Tibial nerve (tissue), 4 donors: Measurements from ENCODE around the gene PDXP. TPM values are rescaled to one million over a fixed set of nuclear protein-coding genes. Genes with fewer than 3 reads are reported as not detected.

Source experiments
- DNase-seq, 2 donors: peaks; one replicate each; pipeline ENCODE4 v3.0.0-alpha.2; 2019; ENCODE audit warnings: low spot score in 2 of 2
- H3K27ac ChIP-seq, 4 donors: fragments of 200-600 bp; sonication (generic) in 3 of 4; one replicate each; pipeline ENCODE4 v1.5.1; 2017 to 2019; ENCODE audit warnings: mild to moderate bottlenecking in 1 of 4
- H3K27me3 ChIP-seq, 2 donors: fragments of 200-600 bp; sonication (generic) in 1 of 2; one replicate each; pipeline versions ENCODE4 v1.5.1 to v1.6.0; 2017 to 2019
- H3K36me3 ChIP-seq, 3 donors: fragments of 200-600 bp; sonication (generic); one replicate each; pipeline ENCODE4 v1.5.1; 2018 to 2019
- H3K4me1 ChIP-seq, 4 donors: fragments of 200-600 bp; sonication (generic) in 3 of 4; one replicate each; pipeline ENCODE4 v1.5.1; 2017 to 2019
- H3K4me3 ChIP-seq, 4 donors: fragments of 200-600 bp; sonication (generic) in 3 of 4; one replicate each; pipeline ENCODE4 v1.5.1; 2017 to 2019; ENCODE audit warnings: mild to moderate bottlenecking in 1 of 4, moderate library complexity in 1 of 4
- H3K9me3 ChIP-seq, 4 donors: fragments of 200-600 bp; sonication (generic) in 3 of 4; one replicate each; pipeline ENCODE4 v1.5.1; 2017 to 2019
- EP300 ChIP-seq, 2 donors: sonication (generic); formaldehyde crosslinking; IDR thresholded peaks; one replicate each; pipeline ENCODE4 v1.6.1; 2017; ENCODE audit warnings: antibody characterized with exemption in 2 of 2, mild to moderate bottlenecking in 1 of 2
- POLR2A ChIP-seq, 2 donors: fragments of 450-650 bp; IDR thresholded peaks; one replicate each; pipeline ENCODE4 v1.6.1; 2017; ENCODE audit warnings: antibody characterized with exemption in 2 of 2, mild to moderate bottlenecking in 2 of 2, moderate library complexity in 2 of 2
- WGBS, 2 donors: methylation state at CpG; one replicate each; pipeline ENCODE4 v1.1.5; 2018; 5-methylcytosine and 5-hydroxymethylcytosine counted together
- total RNA-seq, 4 donors: library from RNA; depleted of rRNA; stranded (reverse); fragments of >200 nt; gene quantifications; one replicate each; pipeline ENCODE4 v1.1.0, GENCODE V29; 2016
- TF ChIP-seq, protein P1 (sequence below), 5 experiments: fragments of 200-600 bp in 3 of 5; fragments of 450-650 bp in 2 of 5; sonication (generic) in 3 of 5; IDR thresholded peaks; one replicate each; pipeline ENCODE4 v1.5.1; 2016 to 2019; ENCODE audit warnings: antibody characterized with exemption in 5 of 5, mild to moderate bottlenecking in 3 of 5, moderate library complexity in 2 of 5

Gene PDXP
- total RNA-seq, 4 donors from 2014 or later = 14.7 to 19.7 (median 16.2) TPM

GRCh38 chr22:37626144-37626543, 32.4 kb upstream of the PDXP start:
- H3K36me3 ChIP-seq = peaks cover 0 to 71% (median 0%) of the 10 kb centered on the region in 3 donors
- H3K27ac ChIP-seq = peak overlapping the region; percentile 43 to 84 (median 68)
- 30 to 40% methylated on average over 9 to 11 of the region's 11 CpGs for WGBS, 2 donors
- H3K9me3 ChIP-seq = no peaks in the 10 kb centered on the region
- peaks cover 0 to 39% (median 28%) of the 10 kb centered on the region in 4 donors for H3K4me1 ChIP-seq
- no peak overlapping the region for H3K4me3 ChIP-seq
- DNase-seq = peak; percentile 42 to 56
- H3K27me3 ChIP-seq = no peaks in the 10 kb centered on the region
- TF ChIP-seq POLR2A (IDR thresholded peaks at IDR 0.05) = no peak
- TF ChIP-seq, protein P1, sequence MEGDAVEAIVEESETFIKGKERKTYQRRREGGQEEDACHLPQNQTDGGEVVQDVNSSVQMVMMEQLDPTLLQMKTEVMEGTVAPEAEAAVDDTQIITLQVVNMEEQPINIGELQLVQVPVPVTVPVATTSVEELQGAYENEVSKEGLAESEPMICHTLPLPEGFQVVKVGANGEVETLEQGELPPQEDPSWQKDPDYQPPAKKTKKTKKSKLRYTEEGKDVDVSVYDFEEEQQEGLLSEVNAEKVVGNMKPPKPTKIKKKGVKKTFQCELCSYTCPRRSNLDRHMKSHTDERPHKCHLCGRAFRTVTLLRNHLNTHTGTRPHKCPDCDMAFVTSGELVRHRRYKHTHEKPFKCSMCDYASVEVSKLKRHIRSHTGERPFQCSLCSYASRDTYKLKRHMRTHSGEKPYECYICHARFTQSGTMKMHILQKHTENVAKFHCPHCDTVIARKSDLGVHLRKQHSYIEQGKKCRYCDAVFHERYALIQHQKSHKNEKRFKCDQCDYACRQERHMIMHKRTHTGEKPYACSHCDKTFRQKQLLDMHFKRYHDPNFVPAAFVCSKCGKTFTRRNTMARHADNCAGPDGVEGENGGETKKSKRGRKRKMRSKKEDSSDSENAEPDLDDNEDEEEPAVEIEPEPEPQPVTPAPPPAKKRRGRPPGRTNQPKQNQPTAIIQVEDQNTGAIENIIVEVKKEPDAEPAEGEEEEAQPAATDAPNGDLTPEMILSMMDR (IDR thresholded peaks at IDR 0.05) = peak in 1 of 5 experiments; percentile 14
- TF ChIP-seq EP300 (IDR thresholded peaks at IDR 0.05) = no peak

GRCh38 chr22:37626556-37627075, 31.9 kb upstream of the PDXP start:
- WGBS, 2 donors = 65 to 69% methylated on average over 9 to 13 of the region's 13 CpGs
- H3K36me3 ChIP-seq = peaks cover 0 to 71% (median 0%) of the 10 kb centered on the region in 3 donors
- no peak overlapping the region for H3K4me3 ChIP-seq
- no peaks in the 10 kb centered on the region for H3K27me3 ChIP-seq
- peak overlapping the region; percentile 43 to 84 (median 68) for H3K27ac ChIP-seq
- peaks cover 0 to 39% (median 28%) of the 10 kb centered on the region in 4 donors for H3K4me1 ChIP-seq
- no peak for TF ChIP-seq POLR2A (IDR thresholded peaks at IDR 0.05)
- TF ChIP-seq, protein P1 (IDR thresholded peaks at IDR 0.05) = no peak
- no peak for TF ChIP-seq EP300 (IDR thresholded peaks at IDR 0.05)
- no peaks in the 10 kb centered on the region for H3K9me3 ChIP-seq
- DNase-seq = no peak

DNA sequence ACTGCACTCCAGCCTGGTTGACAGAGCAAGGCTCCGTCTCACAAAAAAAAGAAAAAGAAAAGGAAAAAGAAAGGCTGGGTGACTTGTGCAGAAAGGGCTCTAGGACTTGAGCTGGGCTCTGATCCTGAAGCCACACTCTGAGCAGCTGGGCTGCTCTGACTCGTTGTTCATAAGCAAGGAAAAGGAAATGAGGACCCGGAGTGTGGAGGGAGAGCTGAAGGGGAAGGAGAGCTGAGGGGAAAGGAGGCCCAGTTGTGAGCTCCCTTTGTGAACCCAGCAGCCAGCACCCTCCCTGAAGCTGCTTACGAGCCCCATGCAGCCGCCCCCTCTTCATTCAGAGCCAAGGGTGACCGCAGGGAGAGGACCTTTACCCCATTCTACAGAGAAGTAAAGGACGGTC, 31.4 kb upstream of the PDXP start:
- Histone ChIP-seq H3K27ac (peak overlapping the region; percentile 43 to 84 (median 68)), H3K4me3 (no peak overlapping the region), H3K4me1 (peaks cover 0 to 39% (median 28%) of the 10 kb centered on the region in 4 donors), H3K36me3 (peaks cover 0 to 71% (median 0%) of the 10 kb centered on the region in 3 donors), H3K9me3 (no peaks in the 10 kb centered on the region), H3K27me3 (no peaks in the 10 kb centered on the region)
- DNase-seq = no peak
- no peak for TF ChIP-seq POLR2A (IDR thresholded peaks at IDR 0.05)
- TF ChIP-seq, protein P1 (IDR thresholded peaks at IDR 0.05) = no peak
- no peak for TF ChIP-seq EP300 (IDR thresholded peaks at IDR 0.05)
- 24 to 37% methylated on average over 7 of the region's 7 CpGs for WGBS, 2 donors

GRCh38 chr22:37627545-37627944, 31.0 kb upstream of the PDXP start:
- Histone ChIP-seq H3K4me1 (peaks cover 0 to 42% (median 29%) of the 10 kb centered on the region in 4 donors), H3K27ac (peak overlapping the region in 3 of 4 donors; percentile 60 to 84 (median 77)), H3K27me3 (no peaks in the 10 kb centered on the region), H3K4me3 (no peak overlapping the region), H3K36me3 (peaks cover 0 to 71% (median 0%) of the 10 kb centered on the region in 3 donors), H3K9me3 (no peaks in the 10 kb centered on the region)
- TF ChIP-seq EP300 (IDR thresholded peaks at IDR 0.05) (no peak), POLR2A (IDR thresholded peaks at IDR 0.05) (no peak)
- TF ChIP-seq, protein P1 (IDR thresholded peaks at IDR 0.05) = no peak
- 52 to 66% methylated on average over 2 to 6 of the region's 6 CpGs for WGBS, 2 donors
- DNase-seq = no peak

DNA sequence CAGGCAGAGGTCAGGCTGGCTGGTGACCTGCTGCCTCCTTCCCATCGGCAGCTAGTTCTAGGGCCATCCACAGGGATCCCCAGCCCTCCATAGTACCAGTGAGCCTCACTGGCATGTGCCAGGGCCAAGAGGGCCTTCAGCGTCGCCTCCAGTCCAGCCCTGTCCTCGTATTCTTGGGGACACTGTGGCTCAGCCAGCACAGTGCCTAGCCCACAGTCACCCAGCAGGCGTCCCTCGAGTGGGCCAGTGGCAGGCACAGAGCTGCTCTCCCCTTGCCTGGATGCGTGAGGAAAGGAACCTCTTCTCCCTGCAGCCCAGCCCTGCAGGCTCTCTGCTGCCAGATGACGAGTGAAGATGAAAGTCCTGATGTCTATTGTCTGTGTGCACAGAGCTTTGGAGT, 29.7 kb upstream of the PDXP start:
- Histone ChIP-seq H3K9me3 (no peaks in the 10 kb centered on the region), H3K36me3 (peaks cover 0 to 62% (median 0%) of the 10 kb centered on the region in 3 donors), H3K4me3 (no peak overlapping the region), H3K4me1 (peaks cover 0 to 47% (median 39%) of the 10 kb centered on the region in 4 donors), H3K27ac (no peak overlapping the region), H3K27me3 (no peaks in the 10 kb centered on the region)
- 67 to 78% methylated on average over 3 to 8 of the region's 8 CpGs for WGBS, 2 donors
- TF ChIP-seq POLR2A (IDR thresholded peaks at IDR 0.05) (no peak), EP300 (IDR thresholded peaks at IDR 0.05) (no peak)
- TF ChIP-seq, protein P1 (IDR thresholded peaks at IDR 0.05) = no peak
- no peak for DNase-seq
